B cell (primary cell): ENCODE data around the gene STOX2.

ENCODE experiments used
- CTCF ChIP-seq: fragments of 200-600 bp; IDR thresholded peaks from one replicate; pipeline ENCODE4 v1.8.0; 2022; ENCODE audit warnings: antibody characterized with exemption, mild to moderate bottlenecking
- EZH2 ChIP-seq: IDR thresholded peaks from 2 replicates; pipeline ENCODE4 v1.6.1; 2012; ENCODE audit warnings: borderline replicate concordance, low read depth, mild to moderate bottlenecking, moderate library complexity, low read length; ENCODE audit not compliant: insufficient read depth, poor library complexity, severe bottlenecking

GRCh38 chr4:184062769-184063168, 157.7 kb downstream of the STOX2 start:
- TF ChIP-seq EZH2 (no peak), CTCF (no peak)
